MM.1S (cell line): ENCODE data around the gene CLK4.

Source experiments
- CTCF ChIP-seq: fragments of 300-600 bp; sonication (generic); IDR thresholded peaks from 2 replicates; pipeline ENCODE4 v1.5.1; 2016; ENCODE audit warnings: antibody characterized with exemption, low read length, mixed read lengths
- EZH2 ChIP-seq: fragments of 300-600 bp; sonication (generic); optimal IDR thresholded peaks from 2 replicates; pipeline ENCODE3; 2017; ENCODE audit warnings: low read depth, mild to moderate bottlenecking, antibody characterized with exemption, low read length, mixed read lengths

GRCh38 chr5:178581621-178582020 lies 45.2 kb downstream of the CLK4 start:
- no peak for TF ChIP-seq CTCF
- no peak for TF ChIP-seq EZH2
